ENCODE measurements around the gene C3orf22.

C3orf22 gene

GRCh38 chr3:126500016-126500415, 58.7 kb downstream of the C3orf22 start:
- ChIA-PET CTCF (interaction anchor here (1.5 kb wide), 1 partner anchor 10 kb away, joined by 3 read pairs; no protein-coding TSS in a partner anchor), POLR2A (no interaction called here)
- Histone ChIP-seq H3K4me1 (ENCODE audit: control extremely low read depth in 1 of 4, control insufficient read depth in 4 of 4, insufficient read depth in 4 of 4, low read length in 3 of 4) (peaks cover 0 to 24% (median 13%) of the 10 kb centered on the region in 4 experiments), H3K9me3 (ENCODE audit: control extremely low read depth in 1 of 5, control insufficient read depth in 4 of 5, insufficient read depth in 2 of 5, low read depth in 1 of 5, low read length in 4 of 5) (no peaks in the 10 kb centered on the region), H3K27me3 (replicated peaks in 2 of 5; ENCODE audit: control insufficient read depth in 4 of 5, insufficient read depth in 5 of 5, low read length in 4 of 5) (no peaks in the 10 kb centered on the region), H3K36me3 (ENCODE audit: control insufficient read depth in 4 of 4, insufficient read depth in 4 of 4, low read length in 3 of 4) (no peaks in the 10 kb centered on the region), H3K27ac (ENCODE audit: insufficient read depth in 1 of 2, low read depth in 1 of 2, low read length in 2 of 2, poor library complexity in 1 of 2, severe bottlenecking in 2 of 2) (no peak overlapping the region), H3K4me3 (ENCODE audit: control insufficient read depth in 1 of 7, extremely low read depth in 1 of 7, insufficient read depth in 4 of 7, low read depth in 2 of 7, low read length in 6 of 7) (no peak overlapping the region)
- DNase-seq, result no peak
- WGBS (ENCODE audit: insufficient coverage), result 100% methylated on average over 1 of the region's 7 CpGs

Data from common myeloid progenitor, CD34-positive (primary cell).